ENCODE data around the gene RPS6KC1. TPM values are rescaled to one million over a fixed set of nuclear protein-coding genes. Genes with fewer than 3 reads are reported as not detected.

RPS6KC1 gene
- total RNA-seq, 1 donor from 2014 or later, result 19.9 TPM

- peaks cover 24% of the 10 kb centered on the region for H3K4me1 Mint-ChIP-seq (ENCODE audit: unreplicated experiment)
- H3K36me3 Mint-ChIP-seq (ENCODE audit: low read depth, unreplicated experiment), result peaks cover 14% of the 10 kb centered on the region
- no peaks in the 10 kb centered on the region for H3K27me3 Mint-ChIP-seq (ENCODE audit: unreplicated experiment)
- no peaks in the 10 kb centered on the region for H3K9me3 Mint-ChIP-seq (ENCODE audit: unreplicated experiment)
- H3K4me3 Mint-ChIP-seq (ENCODE audit: unreplicated experiment), result no peak overlapping the region
- no peak for TF ChIP-seq CTCF (IDR thresholded peaks at IDR 0.05; ENCODE audit: unreplicated experiment)
- no peak for DNase-seq (ENCODE audit: low spot score)
- no peak overlapping the region for H3K27ac Mint-ChIP-seq (ENCODE audit: unreplicated experiment)
Observed at GRCh38 chr1:213049232-213049631, 1.8 kb upstream of the RPS6KC1 start.

GRCh38 chr1:213050745-213051126 lies 305 bp upstream of the RPS6KC1 start:
- no peak for TF ChIP-seq CTCF (IDR thresholded peaks at IDR 0.05; ENCODE audit: unreplicated experiment)
- H3K4me1 Mint-ChIP-seq (ENCODE audit: unreplicated experiment), result peaks cover 24% of the 10 kb centered on the region
- H3K27me3 Mint-ChIP-seq (ENCODE audit: unreplicated experiment), result no peaks in the 10 kb centered on the region
- no peak for DNase-seq (ENCODE audit: low spot score)
- H3K9me3 Mint-ChIP-seq (ENCODE audit: unreplicated experiment), result no peaks in the 10 kb centered on the region
- peaks cover 14% of the 10 kb centered on the region for H3K36me3 Mint-ChIP-seq (ENCODE audit: low read depth, unreplicated experiment)
- peak overlapping the region; percentile 81 for H3K27ac Mint-ChIP-seq (ENCODE audit: unreplicated experiment)
- H3K4me3 Mint-ChIP-seq (ENCODE audit: unreplicated experiment), result peak overlapping the region; percentile 100

GRCh38 chr1:213051881-213052202 lies 801 bp downstream of the RPS6KC1 start:
- Mint-ChIP-seq H3K4me3 (ENCODE audit: unreplicated experiment) (peak overlapping the region; percentile 100), H3K27ac (ENCODE audit: unreplicated experiment) (peak overlapping the region; percentile 81), H3K4me1 (ENCODE audit: unreplicated experiment) (peaks cover 24% of the 10 kb centered on the region), H3K27me3 (ENCODE audit: unreplicated experiment) (no peaks in the 10 kb centered on the region), H3K36me3 (ENCODE audit: low read depth, unreplicated experiment) (peaks cover 14% of the 10 kb centered on the region), H3K9me3 (ENCODE audit: unreplicated experiment) (no peaks in the 10 kb centered on the region)
- no peak for DNase-seq (ENCODE audit: low spot score)
- no peak for TF ChIP-seq CTCF (IDR thresholded peaks at IDR 0.05; ENCODE audit: unreplicated experiment)

- Mint-ChIP-seq H3K4me3 (ENCODE audit: unreplicated experiment) (no peak overlapping the region), H3K36me3 (ENCODE audit: low read depth, unreplicated experiment) (peaks cover 14% of the 10 kb centered on the region), H3K27me3 (ENCODE audit: unreplicated experiment) (no peaks in the 10 kb centered on the region), H3K27ac (ENCODE audit: unreplicated experiment) (no peak overlapping the region), H3K4me1 (ENCODE audit: unreplicated experiment) (peaks cover 24% of the 10 kb centered on the region), H3K9me3 (ENCODE audit: unreplicated experiment) (no peaks in the 10 kb centered on the region)
- no peak for DNase-seq (ENCODE audit: low spot score)
- no peak for TF ChIP-seq CTCF (IDR thresholded peaks at IDR 0.05; ENCODE audit: unreplicated experiment)
Observed at GRCh38 chr1:213053455-213053854, 2.4 kb downstream of the RPS6KC1 start.

- H3K27ac Mint-ChIP-seq (ENCODE audit: unreplicated experiment), result no peak overlapping the region
Observed at GRCh38 chr1:213054142-213054541, 3.1 kb downstream of the RPS6KC1 start.

More at GRCh38 chr1:213054142-213054541, 3.1 kb downstream of the RPS6KC1 start:
- Mint-ChIP-seq H3K9me3 (ENCODE audit: unreplicated experiment) (no peaks in the 10 kb centered on the region), H3K27me3 (ENCODE audit: unreplicated experiment) (no peaks in the 10 kb centered on the region), H3K36me3 (ENCODE audit: low read depth, unreplicated experiment) (peaks cover 14% of the 10 kb centered on the region), H3K4me1 (ENCODE audit: unreplicated experiment) (peaks cover 24% of the 10 kb centered on the region), H3K4me3 (ENCODE audit: unreplicated experiment) (no peak overlapping the region)
- TF ChIP-seq CTCF (IDR thresholded peaks at IDR 0.05; ENCODE audit: unreplicated experiment), result no peak
- no peak for DNase-seq (ENCODE audit: low spot score)

Measured in endothelial cell (in vitro differentiated cells).